Activated CD4-positive, alpha-beta T cell treated with anti-CD3 and anti-CD28 coated beads, Interleukin-2, amount 50 U/mL, for 48 hours (primary cell): Measurements from ENCODE around the gene CSF3R.

ENCODE experiments used
- DNase-seq, 2 experiments: peaks; one replicate each; pipeline ENCODE4 v3.0.0-alpha.2; 2020

The CSF3R gene

DNA sequence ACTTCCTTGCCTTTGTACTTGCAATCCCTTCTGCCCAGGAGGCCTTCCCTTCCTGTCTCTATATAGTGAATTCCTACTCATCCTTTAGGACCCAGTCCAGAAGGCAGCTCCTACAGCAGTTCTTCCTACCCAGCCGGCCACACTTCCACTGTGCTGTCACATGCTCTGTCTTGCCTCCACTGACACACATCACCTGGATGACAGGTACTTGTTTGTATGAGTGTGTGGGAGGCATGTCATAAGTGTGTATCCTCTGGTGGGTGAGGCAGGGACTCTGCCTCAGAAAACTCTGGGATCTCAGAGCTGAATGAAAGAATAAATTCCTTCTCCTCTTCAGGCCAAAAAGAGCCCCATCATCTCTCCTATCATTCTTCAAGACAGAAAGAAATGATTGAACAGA is 27.3 kb downstream of the CSF3R start:
- no peak for DNase-seq

- DNase-seq, result no peak
Observed at GRCh38 chr1:36453600-36454388, 28.9 kb downstream of the CSF3R start.

GRCh38 chr1:36453051-36453450 is 29.7 kb downstream of the CSF3R start:
- no peak for DNase-seq

DNA sequence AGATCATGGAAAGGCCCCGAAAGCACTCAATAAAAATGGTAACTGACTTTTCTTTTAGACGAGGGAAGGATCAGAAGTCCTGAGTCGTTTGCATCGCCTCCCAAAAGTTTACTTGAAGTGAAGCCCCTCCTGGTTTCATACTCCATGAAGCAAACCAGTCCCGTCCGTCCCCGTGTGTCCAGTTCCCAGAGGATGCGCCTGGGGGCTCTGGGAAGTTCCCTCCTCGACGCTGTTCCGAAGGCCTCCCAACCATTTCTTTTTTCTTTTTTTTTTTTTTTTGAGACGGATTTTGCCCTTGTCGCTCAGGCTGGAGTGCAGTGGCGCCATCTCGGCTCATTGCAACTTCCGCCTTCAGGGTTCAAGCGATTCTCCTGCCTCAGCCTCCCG is 31.8 kb downstream of the CSF3R start:
- no peak for DNase-seq

GRCh38 chr1:36450270-36450918 is 32.3 kb downstream of the CSF3R start, which contains the start of gene OSCP1:
TSS of gene OSCP1 (minus strand) at chr1:36450451. CDS start at chr1:36450369, 82 bp downstream.
- DNase-seq, result peak; percentile 87 to 89

DNA sequence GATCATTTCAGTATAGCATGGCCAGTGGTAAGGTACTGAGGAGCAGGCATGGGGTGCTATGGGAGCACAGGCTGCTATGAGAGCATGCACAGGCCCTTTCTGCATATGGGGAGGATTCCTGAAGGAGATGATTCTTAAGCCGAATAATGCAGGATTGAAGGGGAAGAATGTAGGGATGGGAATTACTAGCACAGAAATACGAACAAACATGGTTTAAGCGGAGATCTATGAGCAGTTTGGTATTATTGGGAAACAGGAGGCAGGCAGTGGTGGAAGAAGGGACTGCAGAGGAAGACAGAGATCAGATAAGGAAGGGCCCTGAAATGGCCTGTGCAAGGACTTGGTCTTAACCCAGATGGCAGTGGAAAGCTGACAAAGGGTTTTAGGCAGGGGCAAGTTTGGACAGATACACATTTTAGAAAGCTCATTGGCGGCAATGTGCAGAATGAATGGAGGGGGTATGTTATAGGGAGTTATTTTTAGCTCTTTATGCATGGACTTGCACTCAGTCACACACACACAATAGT is 34.1 kb downstream of the CSF3R start:
- DNase-seq, result no peak

DNA sequence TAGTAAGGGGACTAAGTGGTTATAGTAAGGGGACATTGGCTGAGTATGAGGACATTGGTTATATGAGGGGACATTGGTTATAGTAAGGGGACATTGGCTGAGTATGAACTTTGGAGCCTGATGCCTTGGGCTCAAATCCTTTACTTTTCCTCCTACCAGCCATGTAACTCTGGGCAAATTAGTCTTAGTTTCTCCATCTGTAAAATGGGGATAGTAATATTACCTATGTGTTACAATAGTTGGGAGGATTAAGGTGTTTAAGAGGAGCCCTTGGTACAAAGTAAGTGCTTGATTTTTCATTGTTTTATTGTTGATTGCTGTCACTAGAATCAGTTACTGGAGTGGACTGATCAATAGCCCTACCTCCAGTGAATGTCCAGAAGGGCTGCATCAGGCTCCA is 35.3 kb downstream of the CSF3R start:
- no peak for DNase-seq

GRCh38 chr1:36446746-36447145 is 36.0 kb downstream of the CSF3R start:
- no peak for DNase-seq

GRCh38 chr1:36446271-36446670 is 36.4 kb downstream of the CSF3R start:
- DNase-seq, result peak; percentile 15 to 21

DNA sequence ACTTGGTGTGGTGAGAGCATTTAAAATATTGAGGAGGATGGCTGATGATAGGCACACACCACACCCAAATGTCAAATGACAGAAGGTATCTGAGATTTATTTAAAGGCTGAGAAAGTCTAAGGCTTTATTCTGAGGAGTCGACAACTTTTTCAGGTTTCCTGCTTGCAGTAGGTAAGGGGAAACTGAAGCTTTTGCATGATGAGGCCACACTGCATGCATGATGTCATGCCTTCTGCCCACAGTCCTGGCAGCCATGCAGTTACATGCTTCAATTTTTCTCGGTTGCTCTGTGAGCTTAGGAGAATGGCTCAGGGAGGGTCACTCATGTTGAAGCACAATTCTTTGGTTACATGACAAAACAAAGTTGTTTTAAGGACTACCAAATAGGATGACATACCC is 39.4 kb downstream of the CSF3R start:
- no peak for DNase-seq

GRCh38 chr1:36442337-36442736 is 40.4 kb downstream of the CSF3R start:
- no peak for DNase-seq

- no peak for DNase-seq
Observed at GRCh38 chr1:36440646-36441045, 42.1 kb downstream of the CSF3R start.

DNA sequence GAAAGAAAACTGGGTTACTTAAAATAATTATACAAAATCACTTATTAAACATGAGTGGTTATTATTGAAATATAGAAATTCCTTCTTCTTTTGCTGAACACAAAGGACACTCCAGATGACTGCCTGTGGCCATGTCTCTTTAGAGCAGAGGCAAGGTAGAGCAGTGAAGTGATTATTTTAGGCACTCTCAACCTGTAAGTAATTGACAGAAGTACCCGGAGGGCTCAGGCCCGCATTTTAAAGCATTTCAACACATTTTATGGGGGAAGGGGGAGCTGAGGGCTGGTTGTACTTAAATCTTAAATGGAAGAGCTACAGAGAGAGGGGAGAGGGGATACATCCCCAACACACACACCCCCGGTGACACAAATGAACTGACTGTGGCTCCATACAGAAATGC is 42.7 kb downstream of the CSF3R start:
- no peak for DNase-seq

GRCh38 chr1:36438715-36439114 is 44.0 kb downstream of the CSF3R start:
- no peak for DNase-seq

GRCh38 chr1:36436821-36437220 is 45.9 kb downstream of the CSF3R start:
- no peak for DNase-seq

GRCh38 chr1:36433102-36433501 is 49.6 kb downstream of the CSF3R start:
- DNase-seq, result no peak

DNA sequence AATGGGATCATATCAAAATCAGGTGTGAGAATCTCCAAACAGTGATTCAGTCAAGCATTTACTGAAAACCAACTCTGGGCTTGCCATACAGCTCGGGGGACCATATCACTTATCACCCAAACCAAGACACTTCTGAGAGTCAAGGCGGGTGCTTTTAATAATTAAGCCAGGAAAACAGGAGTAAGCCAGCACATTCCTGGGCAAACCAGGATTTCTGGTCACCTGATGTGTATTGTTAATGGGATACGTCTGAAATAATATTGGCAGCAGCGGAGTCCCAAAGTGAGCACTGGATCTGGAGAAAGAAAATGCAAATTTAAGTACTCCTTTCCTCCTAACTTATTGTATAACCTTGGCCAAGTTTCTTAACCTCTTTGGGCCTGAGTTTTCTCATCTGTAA is 50.1 kb downstream of the CSF3R start:
- no peak for DNase-seq

DNA sequence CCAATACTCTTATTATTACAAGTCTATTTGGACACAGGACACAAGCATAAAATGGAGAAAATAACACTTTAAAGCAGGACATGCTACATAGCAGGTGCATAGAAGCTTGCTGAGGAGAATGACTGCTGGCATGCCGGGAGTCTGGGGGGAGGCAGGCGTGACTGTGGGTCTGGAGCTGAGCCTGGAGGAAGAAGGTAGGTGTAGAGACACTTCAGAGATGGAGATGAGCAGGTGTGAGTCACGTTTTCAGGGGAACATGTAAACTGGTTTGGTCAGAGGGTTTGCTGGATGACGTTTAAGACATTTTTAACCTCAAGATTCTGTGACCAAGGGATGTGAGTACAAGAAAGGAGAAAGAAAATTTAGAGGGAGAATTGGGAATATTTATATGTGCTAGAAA is 56.9 kb downstream of the CSF3R start:
- DNase-seq, result peak in 1 of 2 experiments; percentile 11

DNA sequence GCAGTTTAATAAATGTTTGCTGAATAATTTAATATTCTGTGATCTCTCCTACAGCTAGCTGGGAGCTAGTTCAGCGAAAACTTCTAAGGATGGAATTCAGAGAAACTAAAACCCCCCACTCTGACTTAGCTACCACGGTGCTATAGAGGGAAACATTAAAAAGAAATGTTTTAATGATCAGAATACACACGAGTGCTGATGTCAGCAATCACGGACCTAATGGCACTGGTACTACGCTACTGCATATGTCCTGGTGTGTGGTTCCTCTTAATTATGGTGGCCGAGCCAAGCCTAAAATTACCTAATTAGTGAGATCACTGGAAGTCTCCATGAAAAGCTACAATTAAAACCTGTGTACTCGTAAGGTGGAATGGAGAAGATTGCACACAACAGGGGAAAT is 61.1 kb downstream of the CSF3R start:
- no peak for DNase-seq

- peak; percentile 97 to 98 for DNase-seq
Observed at GRCh38 chr1:36420836-36421317, 61.8 kb downstream of the CSF3R start.

DNA sequence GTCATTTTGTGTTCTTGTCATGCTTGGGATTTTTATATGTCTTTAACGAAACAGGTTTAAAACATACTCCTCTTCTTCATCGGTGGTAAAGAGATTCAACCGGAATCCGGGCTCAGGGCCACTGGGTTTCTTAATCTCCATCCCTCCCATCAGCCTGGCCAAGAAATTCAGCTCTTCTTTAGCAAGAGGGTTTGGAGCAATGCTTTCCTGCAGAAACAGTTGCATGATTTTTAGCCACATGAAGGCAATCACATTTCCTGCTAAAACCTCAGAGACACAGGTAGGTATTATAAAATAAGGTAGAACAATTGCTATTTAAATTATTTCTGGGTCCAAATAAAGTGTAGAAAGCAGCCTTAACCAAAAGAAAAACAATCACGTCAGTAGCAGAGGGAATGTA is 62.3 kb downstream of the CSF3R start:
- no peak for DNase-seq

DNA sequence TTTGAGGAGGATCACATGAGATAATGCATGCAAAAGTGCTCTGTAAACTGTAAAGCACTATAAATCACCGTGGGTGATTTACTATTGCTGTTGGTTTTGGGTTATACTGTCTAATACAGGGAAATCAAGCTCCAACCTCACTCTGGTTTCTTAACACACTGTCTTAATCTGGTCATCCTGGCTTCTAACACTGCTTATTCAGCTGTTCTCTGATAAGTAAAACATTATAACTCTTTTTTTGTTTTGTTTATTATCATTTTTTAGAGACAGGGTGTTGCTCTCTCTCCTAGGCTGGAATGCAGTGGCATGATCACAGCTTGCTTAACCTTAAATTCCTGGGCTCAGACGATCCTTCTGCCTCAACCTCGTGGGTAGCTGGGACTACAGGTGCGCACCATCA is 63.1 kb downstream of the CSF3R start:
- no peak for DNase-seq

DNA sequence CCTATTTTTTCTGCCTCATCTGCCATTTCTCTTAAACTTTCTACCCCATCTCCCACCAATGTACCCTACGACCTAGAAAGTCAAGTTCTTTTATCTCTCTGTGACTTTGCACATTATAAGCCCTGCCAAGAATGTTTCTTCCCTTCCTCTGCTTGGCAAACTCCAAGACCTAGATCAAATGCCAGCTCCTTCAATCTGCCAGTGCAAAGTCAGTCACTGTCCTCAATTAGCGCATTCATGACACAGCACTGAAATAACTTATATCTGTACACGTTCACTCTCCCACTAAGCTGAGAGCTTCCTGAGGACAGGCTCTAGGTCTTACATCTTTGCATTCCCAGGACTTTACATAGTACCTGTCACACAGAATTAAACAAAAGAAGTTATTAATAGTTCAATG is 63.6 kb downstream of the CSF3R start:
- DNase-seq, result no peak

DNA sequence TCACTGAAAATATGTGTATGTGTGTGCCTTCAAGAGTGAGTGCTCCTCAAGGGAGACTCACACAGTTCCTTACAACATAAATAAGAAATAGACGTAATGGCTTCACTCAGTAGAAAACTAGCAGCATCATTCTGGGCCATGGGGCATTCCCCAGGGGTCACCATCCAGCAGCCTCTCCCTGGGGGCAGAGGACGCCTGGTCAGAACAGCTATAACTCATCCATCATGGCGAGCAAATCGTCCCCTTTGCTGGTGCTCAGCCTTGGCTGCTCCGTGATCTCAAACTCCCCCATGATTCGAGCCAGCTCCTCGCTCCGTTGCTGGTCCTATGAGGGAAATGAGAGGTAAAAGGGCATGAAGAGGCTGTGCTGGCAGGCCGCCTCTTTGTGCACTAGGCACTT is 64.8 kb downstream of the CSF3R start:
- DNase-seq, result no peak
